Lung (tissue), 12 donors: ENCODE measurements around the gene SYAP1. TPM values are rescaled to one million over a fixed set of nuclear protein-coding genes. Genes with fewer than 3 reads are reported as not detected.
A peak's percentile ranks its signal among the peaks of the same experiment; 100 is the strongest.

Source experiments
- ATAC-seq: fragments of 200-7000 bp; cut with Tn5 transposase; one replicate; pipeline ENCODE4 v1.9.1; 2020; ENCODE audit warnings: moderate number of reproducible peaks; ENCODE audit not compliant: insufficient read depth, low FRiP score
- DNase-seq, 3 donors: peaks; one replicate each; pipeline ENCODE4 v3.0.0-alpha.2; 2013 to 2017
- H3K27ac ChIP-seq, 2 donors: one replicate each; pipeline ENCODE4 v1.5.1; 2013; ENCODE audit warnings: mild to moderate bottlenecking in 2 of 2, moderate library complexity in 2 of 2, control low read depth in 1 of 2, inconsistent platforms in 1 of 2, low read depth in 1 of 2, low read length in 1 of 2
- H3K27me3 ChIP-seq, 3 donors: one replicate each; pipeline ENCODE4 v1.5.1; 2013; ENCODE audit warnings: low read length in 2 of 3; ENCODE audit not compliant: control insufficient read depth in 3 of 3, insufficient read depth in 3 of 3
- H3K36me3 ChIP-seq, 4 donors: one replicate each; pipeline ENCODE4 v1.5.1; 2013; ENCODE audit warnings: low read length in 4 of 4, mild to moderate bottlenecking in 1 of 4, moderate library complexity in 1 of 4; ENCODE audit not compliant: control insufficient read depth in 4 of 4, insufficient read depth in 4 of 4
- H3K4me1 ChIP-seq, 5 donors: one replicate each; pipeline ENCODE4 v1.5.1; 2013; ENCODE audit warnings: low read length in 5 of 5, mild to moderate bottlenecking in 2 of 5, moderate library complexity in 1 of 5; ENCODE audit not compliant: control insufficient read depth in 5 of 5, insufficient read depth in 5 of 5
- H3K4me3 ChIP-seq: one replicate; pipeline ENCODE4 v1.5.1; 2013; ENCODE audit warnings: mild to moderate bottlenecking, control low read depth, moderate library complexity
- H3K9ac ChIP-seq, 2 donors: one replicate each; pipeline ENCODE4 v1.5.1; 2013; ENCODE audit warnings: low read length in 2 of 2, control low read depth in 1 of 2; ENCODE audit not compliant: insufficient read depth in 1 of 2
- H3K9me3 ChIP-seq, 4 donors: one replicate each; pipeline ENCODE4 v1.5.1; 2013; ENCODE audit warnings: low read length in 3 of 4, mild to moderate bottlenecking in 1 of 4, moderate library complexity in 1 of 4; ENCODE audit not compliant: control insufficient read depth in 4 of 4, insufficient read depth in 3 of 4
- WGBS, 2 donors: extraction: QIAGEN DNeasy Blood & Tissue Kit; methylation state at CpG; one replicate each; pipeline ENCODE4 v1.1.7; 2013; 5-methylcytosine and 5-hydroxymethylcytosine counted together
- polyA plus RNA-seq, 2 donors: library from polyadenylated mRNA; stranded (reverse); fragments of 200-250 nt; gene quantifications; one replicate each; pipeline ENCODE4 v1.2.1, GENCODE V29; 2013
- total RNA-seq, 2 donors: library from RNA; depleted of rRNA in 1 of 2; stranded (reverse); fragments of >200 nt in 1 of 2; gene quantifications; one replicate each; pipeline ENCODE4 v1.2.1, GENCODE V29; 2014 to 2021
- TF ChIP-seq, protein P1 (sequence below): IDR thresholded peaks from 2 replicates; pipeline ENCODE4 v1.5.1; 2012; ENCODE audit warnings: mild to moderate bottlenecking; ENCODE audit errors: control extremely low read depth, extremely low read depth
- donor health status: control.
- donor health status: control.
- donor health status: Bipolar disorder and iron deficiency.
- donor health status: healthy.
- donor health status: DM: yes; HTN: yes; CAD: no.

SYAP1 gene
- total and polyA plus RNA-seq, 4 donors = 10.2 to 32.0 (median 23.2) TPM

DNA sequence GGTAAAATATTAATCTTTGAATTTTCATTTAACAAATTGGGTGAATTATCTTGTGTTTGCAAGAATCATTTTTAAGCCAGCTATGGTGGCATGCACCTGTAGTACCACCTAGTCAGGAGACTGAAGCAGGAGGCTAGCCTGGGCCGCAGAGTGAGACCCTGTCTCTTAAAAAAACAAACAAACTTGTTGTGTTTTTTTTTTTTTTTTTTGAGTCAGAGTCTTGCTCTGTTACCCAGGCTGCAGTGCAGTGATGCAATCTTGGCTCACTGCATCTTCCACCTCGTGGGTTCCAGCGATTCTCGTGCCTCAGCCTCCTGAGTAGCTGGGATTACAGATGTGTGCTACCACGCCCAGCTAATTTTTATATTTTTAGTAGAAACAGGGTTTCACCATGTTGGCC is 69.1 kb downstream of the SYAP1 start:
- peaks cover 0 to 7% (median 0%) of the 10 kb centered on the region in 5 donors for H3K4me1 ChIP-seq
- ATAC-seq (no peak), DNase-seq (no peak)

DNA sequence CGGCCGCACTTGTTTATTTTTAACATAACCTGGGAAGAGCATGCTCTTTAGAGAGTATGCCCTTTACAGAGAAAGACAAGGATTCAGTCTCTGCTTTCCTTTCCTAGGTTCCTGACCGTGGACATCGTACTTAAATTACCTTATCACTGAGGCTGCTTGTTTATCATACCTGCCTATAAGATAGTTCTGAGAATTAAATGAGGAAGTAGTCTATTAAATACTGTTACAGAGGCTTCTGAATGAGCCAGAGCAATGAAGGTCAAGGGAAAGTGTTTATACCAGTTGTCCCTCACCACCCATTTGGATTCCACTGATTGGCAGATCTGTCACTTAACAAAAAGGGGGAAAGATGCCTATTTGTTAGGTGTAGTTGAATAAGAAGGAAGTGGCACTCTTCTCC is 76.9 kb downstream of the SYAP1 start:
- TF ChIP-seq, protein P1, sequence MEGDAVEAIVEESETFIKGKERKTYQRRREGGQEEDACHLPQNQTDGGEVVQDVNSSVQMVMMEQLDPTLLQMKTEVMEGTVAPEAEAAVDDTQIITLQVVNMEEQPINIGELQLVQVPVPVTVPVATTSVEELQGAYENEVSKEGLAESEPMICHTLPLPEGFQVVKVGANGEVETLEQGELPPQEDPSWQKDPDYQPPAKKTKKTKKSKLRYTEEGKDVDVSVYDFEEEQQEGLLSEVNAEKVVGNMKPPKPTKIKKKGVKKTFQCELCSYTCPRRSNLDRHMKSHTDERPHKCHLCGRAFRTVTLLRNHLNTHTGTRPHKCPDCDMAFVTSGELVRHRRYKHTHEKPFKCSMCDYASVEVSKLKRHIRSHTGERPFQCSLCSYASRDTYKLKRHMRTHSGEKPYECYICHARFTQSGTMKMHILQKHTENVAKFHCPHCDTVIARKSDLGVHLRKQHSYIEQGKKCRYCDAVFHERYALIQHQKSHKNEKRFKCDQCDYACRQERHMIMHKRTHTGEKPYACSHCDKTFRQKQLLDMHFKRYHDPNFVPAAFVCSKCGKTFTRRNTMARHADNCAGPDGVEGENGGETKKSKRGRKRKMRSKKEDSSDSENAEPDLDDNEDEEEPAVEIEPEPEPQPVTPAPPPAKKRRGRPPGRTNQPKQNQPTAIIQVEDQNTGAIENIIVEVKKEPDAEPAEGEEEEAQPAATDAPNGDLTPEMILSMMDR = no peak
- H3K4me1 ChIP-seq = peaks cover 0 to 1% (median 0%) of the 10 kb centered on the region in 5 donors
- peaks cover 0 to 10% (median 2%) of the 10 kb centered on the region in 4 donors for H3K36me3 ChIP-seq
- 95 to 96% methylated on average over 4 of the region's 4 CpGs for WGBS, 2 donors
- no peak overlapping the region for H3K9ac ChIP-seq
- no peak overlapping the region for H3K4me3 ChIP-seq
- DNase-seq (no peak), ATAC-seq (no peak)
- H3K27ac ChIP-seq = no peak overlapping the region
- no peaks in the 10 kb centered on the region for H3K9me3 ChIP-seq
- peaks cover 0 to 7% (median 2%) of the 10 kb centered on the region in 3 donors for H3K27me3 ChIP-seq

More for the DNA sequence above, 69.1 kb downstream of the SYAP1 start:
- Histone ChIP-seq H3K36me3 (peaks cover 0 to 2% (median 0%) of the 10 kb centered on the region in 4 donors), H3K27ac (no peak overlapping the region), H3K9me3 (no peaks in the 10 kb centered on the region), H3K4me3 (no peak overlapping the region), H3K9ac (no peak overlapping the region), H3K27me3 (peaks cover 0 to 10% (median 4%) of the 10 kb centered on the region in 3 donors)
- 58 to 70% methylated on average over 5 of the region's 5 CpGs for WGBS, 2 donors
- TF ChIP-seq, protein P1 = no peak

DNA sequence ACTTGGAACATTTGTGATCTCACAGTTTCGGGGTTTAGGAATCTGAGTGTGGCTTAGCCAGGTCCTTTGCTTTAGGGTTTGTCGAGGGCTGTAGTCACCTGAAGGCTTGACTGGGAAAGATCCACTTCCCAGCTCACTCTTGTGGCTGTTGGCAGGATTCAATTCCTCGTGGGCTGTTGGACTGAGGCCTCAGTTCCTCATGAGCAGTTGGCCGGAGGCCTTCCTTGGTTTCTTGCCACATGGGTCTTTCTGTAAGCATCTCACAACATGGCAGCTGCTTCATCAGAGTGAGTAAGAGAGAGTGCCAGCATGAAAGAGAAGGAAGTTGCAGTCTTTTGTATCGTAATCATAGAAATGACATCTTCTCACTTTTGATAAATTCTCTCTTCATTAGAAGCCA is 77.9 kb downstream of the SYAP1 start:
- Histone ChIP-seq H3K4me3 (no peak overlapping the region), H3K27me3 (peaks cover 0 to 7% (median 2%) of the 10 kb centered on the region in 3 donors), H3K27ac (no peak overlapping the region), H3K36me3 (peaks cover 0 to 10% (median 2%) of the 10 kb centered on the region in 4 donors), H3K9ac (no peak overlapping the region), H3K4me1 (peaks cover 0 to 1% (median 0%) of the 10 kb centered on the region in 5 donors), H3K9me3 (no peaks in the 10 kb centered on the region)
- WGBS, 2 donors = 57 to 86% methylated on average over 5 of the region's 5 CpGs
- peak; percentile 6 to 30 (median 13) for DNase-seq
- TF ChIP-seq, protein P1 = no peak
- no peak for ATAC-seq

DNA sequence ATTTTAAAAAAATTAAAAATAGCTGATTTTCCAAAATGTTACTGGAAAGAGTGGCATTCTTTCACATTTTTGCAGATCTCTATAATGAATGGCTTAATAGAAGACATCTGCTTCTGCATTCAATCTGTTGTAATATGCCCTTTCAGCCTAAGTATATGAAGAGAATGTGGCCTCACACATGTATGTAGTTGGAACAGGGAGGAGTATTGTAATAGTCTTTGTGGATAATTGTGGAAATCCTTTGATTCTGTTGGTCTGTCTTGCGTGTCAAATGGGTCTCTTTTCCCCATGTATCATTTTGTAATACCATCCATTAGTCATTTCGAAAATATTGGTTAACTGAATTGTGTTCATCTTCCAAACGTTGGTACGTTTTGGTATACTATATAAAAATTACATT is 78.4 kb downstream of the SYAP1 start:
- no peaks in the 10 kb centered on the region for H3K9me3 ChIP-seq
- H3K9ac ChIP-seq = no peak overlapping the region
- WGBS, 2 donors = 47 to 90% methylated on average over 4 of the region's 4 CpGs
- DNase-seq (no peak), ATAC-seq (no peak)
- peaks cover 0 to 10% (median 2%) of the 10 kb centered on the region in 4 donors for H3K36me3 ChIP-seq
- no peak overlapping the region for H3K4me3 ChIP-seq
- TF ChIP-seq, protein P1 = no peak
- no peak overlapping the region for H3K27ac ChIP-seq
- H3K27me3 ChIP-seq = peaks cover 0 to 7% (median 2%) of the 10 kb centered on the region in 3 donors
- peaks cover 0 to 1% (median 0%) of the 10 kb centered on the region in 5 donors for H3K4me1 ChIP-seq
